Gastroesophageal sphincter (tissue), 4 donors: ENCODE results near the gene VPS13D. TPM values are rescaled to one million over a fixed set of nuclear protein-coding genes. Genes with fewer than 3 reads are reported as not detected.
A peak's percentile ranks its signal among the peaks of the same experiment; 100 is the strongest.

Source experiments
- ATAC-seq: fragments of 150-250 bp; one replicate; pipeline ENCODE4 v1.9.1; 2016; ENCODE audit warnings: mild to moderate bottlenecking, moderate library complexity
- H3K27ac ChIP-seq, 4 donors: fragments of 200-600 bp; sonication (generic) in 3 of 4; 1 replicate in 3 of 4; 2 replicates in 1 of 4; pipeline ENCODE4 v1.5.1; 2016 to 2019
- H3K27me3 ChIP-seq: fragments of 200-600 bp; sonication (generic); one replicate; pipeline ENCODE4 v1.5.1; 2019
- H3K36me3 ChIP-seq, 2 donors: fragments of 200-600 bp; sonication (generic); one replicate each; pipeline ENCODE4 v1.5.1; 2019; ENCODE audit warnings: control low read depth in 1 of 2
- H3K4me1 ChIP-seq, 3 donors: fragments of 200-600 bp; sonication (generic); 1 replicate in 2 of 3; 2 replicates in 1 of 3; pipeline ENCODE4 v1.5.1; 2016 to 2019; ENCODE audit warnings: control low read depth in 2 of 3
- H3K4me3 ChIP-seq, 2 donors: fragments of 200-600 bp; sonication (generic); one replicate each; pipeline ENCODE4 v1.5.1; 2019; ENCODE audit warnings: mild to moderate bottlenecking in 1 of 2, moderate library complexity in 1 of 2
- H3K9me3 ChIP-seq, 3 donors: fragments of 200-600 bp; sonication (generic); one replicate each; pipeline ENCODE4 v1.5.1; 2017 to 2019; ENCODE audit warnings: control low read depth in 2 of 3
- CTCF ChIP-seq, 4 experiments: fragments of 200-600 bp in 2 of 4; fragments of 450-650 bp in 2 of 4; sonication (generic) in 1 of 4; IDR thresholded peaks; one replicate each; pipeline ENCODE4 v1.5.1; 2017 to 2019; ENCODE audit warnings: antibody characterized with exemption in 4 of 4, mild to moderate bottlenecking in 2 of 4, moderate library complexity in 2 of 4
- EP300 ChIP-seq: sonication (generic); formaldehyde crosslinking; IDR thresholded peaks from one replicate; pipeline ENCODE4 v1.6.1; 2017; ENCODE audit warnings: antibody characterized with exemption, mild to moderate bottlenecking
- POLR2A ChIP-seq, 2 donors: fragments of 450-650 bp; IDR thresholded peaks; one replicate each; pipeline ENCODE4 v1.6.1; 2017; ENCODE audit warnings: antibody characterized with exemption in 2 of 2, mild to moderate bottlenecking in 2 of 2, moderate library complexity in 1 of 2
- POLR2AphosphoS5 ChIP-seq: sonication (generic); formaldehyde crosslinking; IDR thresholded peaks from one replicate; pipeline ENCODE4 v1.6.1; 2017; ENCODE audit warnings: antibody characterized with exemption
- WGBS, 2 donors: methylation state at CpG; one replicate each; pipeline ENCODE4 v1.1.5; 2018; ENCODE audit warnings: low coverage in 1 of 2; 5-methylcytosine and 5-hydroxymethylcytosine counted together
- total RNA-seq, 4 donors: library from RNA; depleted of rRNA; stranded (reverse); fragments of >200 nt; gene quantifications; one replicate each; pipeline ENCODE4 v1.1.0, GENCODE V29; 2016

Gene VPS13D
- total RNA-seq, 4 donors from 2014 or later = 62.3 to 95.5 (median 81.5) TPM

GRCh38 chr1:12503709-12504108 lies 273.9 kb downstream of the VPS13D start:
- ATAC-seq = no peak
- no peak overlapping the region for H3K4me3 ChIP-seq
- H3K27ac ChIP-seq = peak overlapping the region in 1 of 4 donors; percentile 17
- H3K36me3 ChIP-seq = peaks cover 0 to 42% of the 10 kb centered on the region in 2 donors
- H3K9me3 ChIP-seq = no peaks in the 10 kb centered on the region
- WGBS, 2 donors = 91 to 93% methylated on average over 5 to 7 of the region's 8 CpGs
- H3K27me3 ChIP-seq = no peaks in the 10 kb centered on the region
- TF ChIP-seq CTCF (IDR thresholded peaks at IDR 0.05) (no peak), POLR2A (IDR thresholded peaks at IDR 0.05) (no peak), EP300 (no peak), POLR2AphosphoS5 (no peak)
- peaks cover 0 to 43% (median 2%) of the 10 kb centered on the region in 3 donors for H3K4me1 ChIP-seq

- peaks cover 0 to 36% (median 2%) of the 10 kb centered on the region in 3 donors for H3K4me1 ChIP-seq
- H3K27me3 ChIP-seq = no peaks in the 10 kb centered on the region
- TF ChIP-seq EP300 (no peak), POLR2A (IDR thresholded peaks at IDR 0.05) (no peak), CTCF (IDR thresholded peaks at IDR 0.05) (no peak), POLR2AphosphoS5 (no peak)
- WGBS, 2 donors = no CpG with 5 or more reads among the region's 11 CpGs
- no peak overlapping the region for H3K4me3 ChIP-seq
- no peaks in the 10 kb centered on the region for H3K9me3 ChIP-seq
- peaks cover 0 to 40% of the 10 kb centered on the region in 2 donors for H3K36me3 ChIP-seq
- no peak for ATAC-seq
- peak overlapping the region in 1 of 4 donors; percentile 17 for H3K27ac ChIP-seq
Observed at GRCh38 chr1:12504601-12505000, 274.8 kb downstream of the VPS13D start.

- H3K27ac ChIP-seq = peak overlapping the region in 2 of 4 donors; percentile 35 to 52
Observed at GRCh38 chr1:12505231-12505630, 275.4 kb downstream of the VPS13D start.

GRCh38 chr1:12505639-12506280 lies 275.9 kb downstream of the VPS13D start:
- H3K4me1 ChIP-seq = peaks cover 0 to 44% (median 6%) of the 10 kb centered on the region in 3 donors
- no peak for ATAC-seq
- H3K9me3 ChIP-seq = no peaks in the 10 kb centered on the region
- TF ChIP-seq EP300 (no peak), POLR2A (IDR thresholded peaks at IDR 0.05) (no peak), POLR2AphosphoS5 (no peak), CTCF (IDR thresholded peaks at IDR 0.05) (no peak)
- no peak overlapping the region for H3K4me3 ChIP-seq
- WGBS, 2 donors = 94 to 96% methylated on average over 3 to 6 of the region's 12 CpGs
- peaks cover 0 to 40% of the 10 kb centered on the region in 2 donors for H3K36me3 ChIP-seq
- no peaks in the 10 kb centered on the region for H3K27me3 ChIP-seq
- H3K27ac ChIP-seq = peak overlapping the region in 2 of 4 donors; percentile 35 to 52

More at GRCh38 chr1:12505231-12505630, 275.4 kb downstream of the VPS13D start:
- peaks cover 0 to 39% (median 2%) of the 10 kb centered on the region in 3 donors for H3K4me1 ChIP-seq
- no peak for ATAC-seq
- H3K36me3 ChIP-seq = peaks cover 0 to 40% of the 10 kb centered on the region in 2 donors
- TF ChIP-seq POLR2A (IDR thresholded peaks at IDR 0.05) (no peak), CTCF (IDR thresholded peaks at IDR 0.05) (no peak), POLR2AphosphoS5 (no peak)
- no peaks in the 10 kb centered on the region for H3K27me3 ChIP-seq
- no peak overlapping the region for H3K4me3 ChIP-seq
- no peaks in the 10 kb centered on the region for H3K9me3 ChIP-seq
- 84 to 88% methylated on average over 6 to 9 of the region's 10 CpGs for WGBS, 2 donors
